LNCaP clone FGC (cell line): ENCODE measurements around the gene TAPT1.
"Not testable (repeated sequence)": the region's sequence is repeated elsewhere in the genome, so short reads cannot be mapped to it uniquely, and the experiment has no call there.

Source experiments
- DNase-seq: peaks from one replicate; pipeline ENCODE4 v3.0.0-alpha.2; 2011; ENCODE audit warnings: low read depth
- H3K4me3 ChIP-seq: 2 replicates; pipeline ENCODE4 v1.5.1; 2011; ENCODE audit warnings: mild to moderate bottlenecking, low read depth, low read length, control low read depth
- TF ChIP-seq, protein P1 (sequence below): IDR thresholded peaks from 2 replicates; pipeline ENCODE4 v1.5.1; 2012; ENCODE audit warnings: mild to moderate bottlenecking; ENCODE audit not compliant: control insufficient read depth, insufficient read depth; ENCODE audit errors: extremely low read depth

TAPT1 gene, protein sequence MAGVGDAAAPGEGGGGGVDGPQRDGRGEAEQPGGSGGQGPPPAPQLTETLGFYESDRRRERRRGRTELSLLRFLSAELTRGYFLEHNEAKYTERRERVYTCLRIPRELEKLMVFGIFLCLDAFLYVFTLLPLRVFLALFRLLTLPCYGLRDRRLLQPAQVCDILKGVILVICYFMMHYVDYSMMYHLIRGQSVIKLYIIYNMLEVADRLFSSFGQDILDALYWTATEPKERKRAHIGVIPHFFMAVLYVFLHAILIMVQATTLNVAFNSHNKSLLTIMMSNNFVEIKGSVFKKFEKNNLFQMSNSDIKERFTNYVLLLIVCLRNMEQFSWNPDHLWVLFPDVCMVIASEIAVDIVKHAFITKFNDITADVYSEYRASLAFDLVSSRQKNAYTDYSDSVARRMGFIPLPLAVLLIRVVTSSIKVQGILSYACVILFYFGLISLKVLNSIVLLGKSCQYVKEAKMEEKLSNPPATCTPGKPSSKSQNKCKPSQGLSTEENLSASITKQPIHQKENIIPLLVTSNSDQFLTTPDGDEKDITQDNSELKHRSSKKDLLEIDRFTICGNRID

DNA sequence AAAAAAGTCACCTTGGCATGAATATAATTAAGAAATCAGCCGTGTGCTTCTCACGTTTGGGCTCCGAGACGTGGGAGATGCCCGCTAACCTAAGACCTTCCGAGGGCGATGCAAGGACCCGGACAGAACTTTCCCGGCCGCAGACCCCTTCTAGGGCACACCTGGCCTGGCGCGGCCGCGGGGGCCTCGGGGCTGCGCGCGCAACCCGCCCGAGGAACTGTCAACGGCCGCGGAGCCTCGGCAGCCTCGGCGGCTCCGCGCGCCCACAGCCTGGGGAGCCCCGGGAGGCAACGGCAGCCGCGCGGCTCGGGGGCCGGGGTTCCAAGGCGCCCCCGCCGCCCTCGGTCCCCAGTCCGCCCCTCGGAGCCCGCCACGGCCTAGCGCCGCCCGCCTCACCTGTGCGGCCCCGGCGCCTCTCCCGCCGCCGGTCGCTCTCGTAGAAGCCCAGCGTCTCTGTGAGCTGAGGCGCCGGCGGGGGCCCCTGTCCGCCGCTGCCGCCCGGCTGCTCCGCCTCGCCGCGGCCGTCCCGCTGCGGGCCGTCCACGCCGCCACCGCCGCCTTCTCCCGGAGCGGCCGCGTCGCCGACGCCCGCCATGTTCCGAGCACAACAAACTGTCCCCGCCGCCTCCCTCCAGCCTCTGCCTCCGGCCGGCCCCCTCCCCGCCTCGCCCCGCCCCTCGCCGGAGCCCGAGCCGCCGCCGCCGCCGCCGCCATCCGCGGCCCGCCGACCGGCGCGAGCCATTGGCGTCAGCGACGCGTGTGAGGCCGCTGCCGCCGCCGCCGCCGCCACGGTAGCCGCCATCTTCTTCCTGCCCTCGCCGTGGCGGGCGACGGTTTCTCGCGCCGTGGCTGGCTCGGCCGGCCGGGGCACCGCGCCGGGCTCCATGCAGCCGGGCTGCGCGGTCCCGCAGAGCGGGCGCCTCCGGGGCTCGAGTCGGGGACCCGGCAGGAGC lies at the start of gene TAPT1:
TSS of gene TAPT1 (minus strand) at position 609 of the 953 bp plus-strand sequence. CDS start at position 595, 14 bp downstream.
- DNase-seq, result no peak
- H3K4me3 ChIP-seq, result peak within 1 kb of the TSS; percentile 83
- TF ChIP-seq, protein P1, sequence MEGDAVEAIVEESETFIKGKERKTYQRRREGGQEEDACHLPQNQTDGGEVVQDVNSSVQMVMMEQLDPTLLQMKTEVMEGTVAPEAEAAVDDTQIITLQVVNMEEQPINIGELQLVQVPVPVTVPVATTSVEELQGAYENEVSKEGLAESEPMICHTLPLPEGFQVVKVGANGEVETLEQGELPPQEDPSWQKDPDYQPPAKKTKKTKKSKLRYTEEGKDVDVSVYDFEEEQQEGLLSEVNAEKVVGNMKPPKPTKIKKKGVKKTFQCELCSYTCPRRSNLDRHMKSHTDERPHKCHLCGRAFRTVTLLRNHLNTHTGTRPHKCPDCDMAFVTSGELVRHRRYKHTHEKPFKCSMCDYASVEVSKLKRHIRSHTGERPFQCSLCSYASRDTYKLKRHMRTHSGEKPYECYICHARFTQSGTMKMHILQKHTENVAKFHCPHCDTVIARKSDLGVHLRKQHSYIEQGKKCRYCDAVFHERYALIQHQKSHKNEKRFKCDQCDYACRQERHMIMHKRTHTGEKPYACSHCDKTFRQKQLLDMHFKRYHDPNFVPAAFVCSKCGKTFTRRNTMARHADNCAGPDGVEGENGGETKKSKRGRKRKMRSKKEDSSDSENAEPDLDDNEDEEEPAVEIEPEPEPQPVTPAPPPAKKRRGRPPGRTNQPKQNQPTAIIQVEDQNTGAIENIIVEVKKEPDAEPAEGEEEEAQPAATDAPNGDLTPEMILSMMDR, result no peak

DNA sequence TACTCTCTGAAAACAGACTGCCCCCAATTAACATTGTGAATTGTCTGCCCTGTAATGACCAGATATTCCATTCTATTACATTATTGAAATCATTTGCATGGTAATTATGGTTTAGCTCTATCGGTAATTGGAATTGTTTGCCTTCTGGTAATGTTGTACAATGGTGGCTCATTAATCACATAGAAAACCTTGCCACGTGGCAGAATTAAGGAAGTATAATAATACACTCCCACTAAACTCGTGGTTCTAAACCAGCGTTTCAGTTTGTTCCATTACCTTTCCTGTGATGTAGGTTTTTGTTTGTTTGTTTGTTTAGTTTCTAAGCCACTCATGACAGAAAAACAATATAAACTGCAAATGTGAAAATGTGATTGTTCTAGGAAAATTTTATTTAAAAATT lies 45.1 kb upstream of the TAPT1 start:
- TF ChIP-seq, protein P1, result no peak
- DNase-seq, result no peak
- no peak overlapping the region for H3K4me3 ChIP-seq

GRCh38 chr4:16270454-16271328 lies 44.4 kb upstream of the TAPT1 start:
- TF ChIP-seq, protein P1, result peak; percentile 11; the same call in 1 of the 2 replicates
- no peak for DNase-seq
- H3K4me3 ChIP-seq, result no peak overlapping the region

DNA sequence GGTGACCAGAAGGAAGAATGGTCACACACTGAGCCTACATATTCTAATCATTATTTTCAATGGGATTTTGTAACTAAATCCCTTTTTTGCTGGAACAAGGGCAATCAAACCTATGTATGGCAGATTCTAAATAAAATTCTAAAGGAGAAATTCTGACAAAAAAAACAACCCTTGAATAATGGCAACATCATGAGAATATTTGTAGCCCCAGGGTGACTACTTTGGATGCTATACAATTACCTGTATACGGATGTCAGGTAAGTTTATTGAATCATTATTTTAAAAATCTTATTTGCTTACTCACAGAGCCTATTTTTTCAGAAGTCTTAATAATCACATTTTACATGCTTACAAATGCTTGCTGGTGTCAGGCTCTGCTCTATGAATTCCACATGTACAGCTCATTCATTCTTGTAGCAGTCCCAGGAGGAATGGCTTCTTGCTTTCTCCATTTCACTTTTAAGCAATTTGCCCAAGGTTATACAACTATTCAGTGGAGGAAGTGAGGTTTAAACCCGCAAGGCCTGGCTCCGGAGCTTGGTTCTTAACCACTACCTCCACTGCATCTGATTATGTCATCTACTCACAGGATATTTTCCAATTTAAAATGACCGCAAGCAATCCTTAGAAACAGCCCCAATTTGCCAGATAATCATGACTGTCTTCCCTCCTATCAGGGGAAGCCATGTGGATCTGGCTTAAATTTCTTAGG lies 43.6 kb upstream of the TAPT1 start:
- not testable (repeated sequence) for H3K4me3 ChIP-seq, DNase-seq

GRCh38 chr4:16269240-16269639 lies 43.0 kb upstream of the TAPT1 start:
- no peak overlapping the region for H3K4me3 ChIP-seq
- TF ChIP-seq, protein P1, result no peak
- DNase-seq, result no peak

GRCh38 chr4:16268290-16268689 lies 42.0 kb upstream of the TAPT1 start:
- DNase-seq, result no peak
- H3K4me3 ChIP-seq, result no peak overlapping the region
- TF ChIP-seq, protein P1, result no peak
